ENCODE data around the gene CDC42EP1. TPM values are rescaled to one million over a fixed set of nuclear protein-coding genes. Genes with fewer than 3 reads are reported as not detected.

Gene CDC42EP1
- total and polyA plus RNA-seq, 12 donors: 10.6 to 48.3 (median 16.2) TPM

GRCh38 chr22:37551981-37552380 lies 8.3 kb upstream of the CDC42EP1 start:
- WGBS, 2 donors: 48 to 66% methylated on average over 6 of the region's 6 CpGs
- peak; percentile 27 to 79 (median 56) for ATAC-seq
- no peaks in the 10 kb centered on the region for H3K36me3 ChIP-seq
- no peaks in the 10 kb centered on the region for H3K9me3 ChIP-seq
- H3K27me3 ChIP-seq: peaks cover 0 to 7% (median 0%) of the 10 kb centered on the region in 7 donors
- intact Hi-C loops (cut with DNase I): no loop called here
- H3K27ac ChIP-seq: peak overlapping the region; percentile 60 to 93 (median 81)
- no peak overlapping the region for H3K4me3 ChIP-seq
- H3K4me1 ChIP-seq: peaks cover 31 to 73% (median 58%) of the 10 kb centered on the region in 9 donors
- TF ChIP-seq CTCF (IDR thresholded peaks at IDR 0.05): no peak
- no peak for DNase-seq

GRCh38 chr22:37552524-37553163 lies 7.6 kb upstream of the CDC42EP1 start:
- H3K36me3 ChIP-seq: no peaks in the 10 kb centered on the region

GRCh38 chr22:37553725-37554124 lies 6.6 kb upstream of the CDC42EP1 start:
- peak overlapping the region in 2 of 10 donors; percentile 86 to 93 for H3K27ac ChIP-seq
- WGBS, 2 donors: 96 to 98% methylated on average over 9 of the region's 9 CpGs
- no peak for DNase-seq
- H3K27me3 ChIP-seq: peaks cover 0 to 18% (median 0%) of the 10 kb centered on the region in 7 donors
- no peaks in the 10 kb centered on the region for H3K9me3 ChIP-seq
- H3K4me1 ChIP-seq: peaks cover 27 to 73% (median 64%) of the 10 kb centered on the region in 9 donors
- no peak for ATAC-seq
- intact Hi-C loops (cut with DNase I): no loop called here
- no peak overlapping the region for H3K4me3 ChIP-seq
- no peak for TF ChIP-seq CTCF (IDR thresholded peaks at IDR 0.05)
- H3K36me3 ChIP-seq: no peaks in the 10 kb centered on the region

More at GRCh38 chr22:37552524-37553163, 7.6 kb upstream of the CDC42EP1 start:
- Histone ChIP-seq H3K4me3 (no peak overlapping the region), H3K9me3 (no peaks in the 10 kb centered on the region), H3K4me1 (peaks cover 27 to 73% (median 58%) of the 10 kb centered on the region in 9 donors), H3K27me3 (peaks cover 0 to 14% (median 0%) of the 10 kb centered on the region in 7 donors), H3K27ac (peak overlapping the region; percentile 60 to 93 (median 81))
- TF ChIP-seq CTCF (IDR thresholded peaks at IDR 0.05): no peak
- WGBS, 2 donors: 21 to 25% methylated on average over 16 of the region's 16 CpGs
- intact Hi-C loops (cut with DNase I): no loop called here
- ATAC-seq: peak; percentile 25 to 85 (median 79)
- peak; percentile 69 to 82 for DNase-seq

- peaks cover 18 to 73% (median 60%) of the 10 kb centered on the region in 9 donors for H3K4me1 ChIP-seq
- intact Hi-C loops (cut with DNase I): loop anchor here in 1 of 10 donors (5.0 kb wide), 1 partner anchor 917 kb away; no protein-coding TSS in a partner anchor
- H3K27ac ChIP-seq: no peak overlapping the region
- DNase-seq (no peak), ATAC-seq (no peak)
- H3K36me3 ChIP-seq: no peaks in the 10 kb centered on the region
- H3K27me3 ChIP-seq: peaks cover 0 to 27% (median 0%) of the 10 kb centered on the region in 7 donors
- H3K9me3 ChIP-seq: no peaks in the 10 kb centered on the region
- TF ChIP-seq CTCF (IDR thresholded peaks at IDR 0.05): no peak
- H3K4me3 ChIP-seq: no peak overlapping the region
These were observed 5.3 kb upstream of the CDC42EP1 start for GRCh38 chr22:37555029-37555428.

Measured in heart right ventricle (tissue), 16 donors.